Measurements from ENCODE around the gene GARRE1. TPM values are rescaled to one million over a fixed set of nuclear protein-coding genes. Genes with fewer than 3 reads are reported as not detected.

Gene GARRE1
- total RNA-seq, 4 donors from 2014 or later: 8.5 to 13.7 (median 9.2) TPM

- H3K9me3 ChIP-seq: no peaks in the 10 kb centered on the region
- no peaks in the 10 kb centered on the region for H3K27me3 ChIP-seq
- intact Hi-C loops (cut with DNase I): no loop called here
- TF ChIP-seq, protein P1, sequence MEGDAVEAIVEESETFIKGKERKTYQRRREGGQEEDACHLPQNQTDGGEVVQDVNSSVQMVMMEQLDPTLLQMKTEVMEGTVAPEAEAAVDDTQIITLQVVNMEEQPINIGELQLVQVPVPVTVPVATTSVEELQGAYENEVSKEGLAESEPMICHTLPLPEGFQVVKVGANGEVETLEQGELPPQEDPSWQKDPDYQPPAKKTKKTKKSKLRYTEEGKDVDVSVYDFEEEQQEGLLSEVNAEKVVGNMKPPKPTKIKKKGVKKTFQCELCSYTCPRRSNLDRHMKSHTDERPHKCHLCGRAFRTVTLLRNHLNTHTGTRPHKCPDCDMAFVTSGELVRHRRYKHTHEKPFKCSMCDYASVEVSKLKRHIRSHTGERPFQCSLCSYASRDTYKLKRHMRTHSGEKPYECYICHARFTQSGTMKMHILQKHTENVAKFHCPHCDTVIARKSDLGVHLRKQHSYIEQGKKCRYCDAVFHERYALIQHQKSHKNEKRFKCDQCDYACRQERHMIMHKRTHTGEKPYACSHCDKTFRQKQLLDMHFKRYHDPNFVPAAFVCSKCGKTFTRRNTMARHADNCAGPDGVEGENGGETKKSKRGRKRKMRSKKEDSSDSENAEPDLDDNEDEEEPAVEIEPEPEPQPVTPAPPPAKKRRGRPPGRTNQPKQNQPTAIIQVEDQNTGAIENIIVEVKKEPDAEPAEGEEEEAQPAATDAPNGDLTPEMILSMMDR (IDR thresholded peaks at IDR 0.05): no peak
- TF ChIP-seq POLR2A (IDR thresholded peaks at IDR 0.05): no peak
- H3K27ac ChIP-seq: peak overlapping the region in 2 of 4 donors; percentile 12 to 40
- no peak for DNase-seq
- H3K36me3 ChIP-seq: peaks cover 0 to 19% (median 0%) of the 10 kb centered on the region in 3 donors
- peaks cover 0 to 19% (median 7%) of the 10 kb centered on the region in 3 donors for H3K4me1 ChIP-seq
- 44 to 49% methylated on average over 2 of the region's 2 CpGs for WGBS, 2 donors
- no peak overlapping the region for H3K4me3 ChIP-seq
Measured at GRCh38 chr19:34282611-34283519, 28.5 kb downstream of the GARRE1 start.

- DNase-seq: no peak
- H3K9me3 ChIP-seq: no peaks in the 10 kb centered on the region
- H3K4me3 ChIP-seq: no peak overlapping the region
- intact Hi-C loops (cut with DNase I): no loop called here
- H3K4me1 ChIP-seq: peaks cover 0 to 19% (median 7%) of the 10 kb centered on the region in 3 donors
- no peak overlapping the region for H3K27ac ChIP-seq
- WGBS, 2 donors: 82 to 86% methylated on average over 2 of the region's 2 CpGs
- peaks cover 0 to 13% (median 0%) of the 10 kb centered on the region in 3 donors for H3K36me3 ChIP-seq
- H3K27me3 ChIP-seq: no peaks in the 10 kb centered on the region
- TF ChIP-seq POLR2A (IDR thresholded peaks at IDR 0.05): no peak
- TF ChIP-seq, protein P1 (IDR thresholded peaks at IDR 0.05): no peak
Measured at GRCh38 chr19:34284505-34284904, 30.2 kb downstream of the GARRE1 start.

GRCh38 chr19:34287662-34288140, 33.3 kb downstream of the GARRE1 start:
- Histone ChIP-seq H3K4me1 (peaks cover 0 to 9% (median 5%) of the 10 kb centered on the region in 3 donors), H3K4me3 (no peak overlapping the region), H3K27ac (no peak overlapping the region), H3K9me3 (no peaks in the 10 kb centered on the region), H3K36me3 (peaks cover 0 to 14% (median 0%) of the 10 kb centered on the region in 3 donors), H3K27me3 (no peaks in the 10 kb centered on the region)
- DNase-seq: no peak
- no peak for TF ChIP-seq POLR2A (IDR thresholded peaks at IDR 0.05)
- TF ChIP-seq, protein P1 (IDR thresholded peaks at IDR 0.05): no peak
- intact Hi-C loops (cut with DNase I): no loop called here
- WGBS, 2 donors: 83 to 91% methylated on average over 3 of the region's 3 CpGs

GRCh38 chr19:34288381-34288780, 34.0 kb downstream of the GARRE1 start:
- Histone ChIP-seq H3K9me3 (no peaks in the 10 kb centered on the region), H3K4me3 (no peak overlapping the region), H3K27me3 (no peaks in the 10 kb centered on the region), H3K36me3 (peaks cover 0 to 14% (median 0%) of the 10 kb centered on the region in 3 donors), H3K27ac (no peak overlapping the region), H3K4me1 (peaks cover 0 to 3% (median 0%) of the 10 kb centered on the region in 3 donors)
- no peak for DNase-seq
- 88 to 100% methylated on average over 2 to 4 of the region's 4 CpGs for WGBS, 2 donors
- TF ChIP-seq, protein P1 (IDR thresholded peaks at IDR 0.05): no peak
- no peak for TF ChIP-seq POLR2A (IDR thresholded peaks at IDR 0.05)
- intact Hi-C loops (cut with DNase I): no loop called here

DNA sequence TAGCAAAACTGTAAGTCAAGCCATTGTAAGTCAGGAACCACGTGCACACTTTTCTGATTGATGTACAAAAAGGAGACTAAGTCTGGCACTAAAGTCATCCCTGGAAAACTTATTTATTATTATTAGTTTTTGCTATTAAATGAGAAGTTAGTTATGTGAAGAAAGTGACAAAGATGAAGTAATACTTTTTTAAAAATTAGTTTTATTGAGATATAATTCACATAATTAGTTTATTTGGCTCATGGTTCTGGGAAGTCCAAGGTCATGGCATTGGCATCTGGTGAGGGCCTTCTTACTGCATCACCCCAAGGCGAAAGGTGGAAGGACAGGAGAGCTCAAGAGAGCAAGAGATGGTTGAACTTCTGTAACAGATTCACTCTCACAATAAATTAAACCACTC, 36.9 kb downstream of the GARRE1 start:
- H3K4me1 ChIP-seq: no peaks in the 10 kb centered on the region
- H3K36me3 ChIP-seq: peaks cover 0 to 9% (median 0%) of the 10 kb centered on the region in 3 donors
- no peaks in the 10 kb centered on the region for H3K27me3 ChIP-seq
- H3K4me3 ChIP-seq: no peak overlapping the region
- TF ChIP-seq, protein P1 (IDR thresholded peaks at IDR 0.05): no peak
- no peak for TF ChIP-seq POLR2A (IDR thresholded peaks at IDR 0.05)
- no peak overlapping the region for H3K27ac ChIP-seq
- no peaks in the 10 kb centered on the region for H3K9me3 ChIP-seq
- whole genome bisulfite sequencing, 2 donors: 72 to 91% methylated on average over 2 of the region's 2 CpGs
- intact Hi-C loops (cut with DNase I): no loop called here
- no peak for DNase-seq

All from esophagus squamous epithelium (tissue), 5 donors.